ENCODE data around the gene TOMM20. TPM values are rescaled to one million over a fixed set of nuclear protein-coding genes. Genes with fewer than 3 reads are reported as not detected.
"Not testable (repeated sequence)": the region's sequence is repeated elsewhere in the genome, so short reads cannot be mapped to it uniquely, and the experiment has no call there.

Gene TOMM20
- total RNA-seq, 1 experiment from 2014 or later, result 72.6 TPM

GRCh38 chr1:235160383-235160956 is 31.8 kb upstream of the TOMM20 start:
- ChIA-PET CTCF (no interaction called here), POLR2A (ENCODE audit: low non-redundant PET) (no interaction called here)
- peak; percentile 31 for DNase-seq (ENCODE audit: low spot score)
- Histone ChIP-seq H3K27me3 (replicated peaks; ENCODE audit: insufficient read depth, low read depth, low read length, poor library complexity) (no peaks in the 10 kb centered on the region), H3K4me1 (ENCODE audit: insufficient read depth, low read length, poor library complexity, severe bottlenecking) (no peaks in the 10 kb centered on the region), H3K36me3 (ENCODE audit: insufficient read depth, low read length, poor library complexity, severe bottlenecking) (peaks cover 8% of the 10 kb centered on the region), H3K27ac (ENCODE audit: low read depth, low read length, poor library complexity, severe bottlenecking) (peak overlapping the region; percentile 77), H3K4me3 (ENCODE audit: low read depth, low read length, poor library complexity, severe bottlenecking) (peak overlapping the region; percentile 68), H3K9me3 (ENCODE audit: low read depth, low read length, poor library complexity, severe bottlenecking) (no peaks in the 10 kb centered on the region)
- TF ChIP-seq EZH2 (IDR thresholded peaks at IDR 0.05; ENCODE audit: borderline replicate concordance, low read depth, low read length, poor library complexity, severe bottlenecking) (no peak), CTCF (conservative IDR thresholded peaks at IDR 0.05; ENCODE audit: low read depth, low read length) (no peak)
- BruUV-seq (replicated peaks), result TSS peak; percentile 72
- intact Hi-C loops (cut with micrococcal nuclease; ENCODE audit: unreplicated experiment), result no loop called here

GRCh38 chr1:235159930-235160329 is 31.3 kb upstream of the TOMM20 start:
- H3K4me3 ChIP-seq (ENCODE audit: low read depth, low read length, poor library complexity, severe bottlenecking), result peak overlapping the region; percentile 68
- H3K27ac ChIP-seq (ENCODE audit: low read depth, low read length, poor library complexity, severe bottlenecking); BruUV-seq (replicated peaks); CTCF ChIA-PET; H3K36me3 ChIP-seq (ENCODE audit: insufficient read depth, low read length, poor library complexity, severe bottlenecking); H3K4me1 ChIP-seq (ENCODE audit: insufficient read depth, low read length, poor library complexity, severe bottlenecking); POLR2A ChIA-PET (ENCODE audit: low non-redundant PET); H3K9me3 ChIP-seq (ENCODE audit: low read depth, low read length, poor library complexity, severe bottlenecking); H3K27me3 ChIP-seq (replicated peaks; ENCODE audit: insufficient read depth, low read depth, low read length, poor library complexity); intact Hi-C loops (cut with micrococcal nuclease; ENCODE audit: unreplicated experiment); DNase-seq (ENCODE audit: low spot score): not testable (repeated sequence)

GRCh38 chr1:235159284-235159683 is 30.6 kb upstream of the TOMM20 start:
- H3K4me3 ChIP-seq (ENCODE audit: low read depth, low read length, poor library complexity, severe bottlenecking); H3K9me3 ChIP-seq (ENCODE audit: low read depth, low read length, poor library complexity, severe bottlenecking); H3K27ac ChIP-seq (ENCODE audit: low read depth, low read length, poor library complexity, severe bottlenecking); DNase-seq (ENCODE audit: low spot score); POLR2A ChIA-PET (ENCODE audit: low non-redundant PET); CTCF ChIA-PET; intact Hi-C loops (cut with micrococcal nuclease; ENCODE audit: unreplicated experiment); BruUV-seq (replicated peaks); H3K27me3 ChIP-seq (replicated peaks; ENCODE audit: insufficient read depth, low read depth, low read length, poor library complexity); H3K4me1 ChIP-seq (ENCODE audit: insufficient read depth, low read length, poor library complexity, severe bottlenecking); H3K36me3 ChIP-seq (ENCODE audit: insufficient read depth, low read length, poor library complexity, severe bottlenecking): not testable (repeated sequence)

- ChIA-PET CTCF (no interaction called here), POLR2A (ENCODE audit: low non-redundant PET) (no interaction called here)
- no peak for DNase-seq (ENCODE audit: low spot score)
- H3K27ac ChIP-seq (ENCODE audit: low read depth, low read length, poor library complexity, severe bottlenecking), result no peak overlapping the region
- H3K9me3 ChIP-seq (ENCODE audit: low read depth, low read length, poor library complexity, severe bottlenecking), result no peaks in the 10 kb centered on the region
- H3K4me3 ChIP-seq (ENCODE audit: low read depth, low read length, poor library complexity, severe bottlenecking), result no peak overlapping the region
- no peaks in the 10 kb centered on the region for H3K27me3 ChIP-seq (replicated peaks; ENCODE audit: insufficient read depth, low read depth, low read length, poor library complexity)
- intact Hi-C loops (cut with micrococcal nuclease; ENCODE audit: unreplicated experiment), result no loop called here
- BruUV-seq (replicated peaks), result no TSS peak
- peaks cover 8% of the 10 kb centered on the region for H3K36me3 ChIP-seq (ENCODE audit: insufficient read depth, low read length, poor library complexity, severe bottlenecking)
- no peaks in the 10 kb centered on the region for H3K4me1 ChIP-seq (ENCODE audit: insufficient read depth, low read length, poor library complexity, severe bottlenecking)
- no peak for TF ChIP-seq CTCF (conservative IDR thresholded peaks at IDR 0.05; ENCODE audit: low read depth, low read length)
- TF ChIP-seq EZH2 (IDR thresholded peaks at IDR 0.05; ENCODE audit: borderline replicate concordance, low read depth, low read length, poor library complexity, severe bottlenecking), result no peak
These were observed 30.0 kb upstream of the TOMM20 start for GRCh38 chr1:235158680-235159079.

Measured in A673 (cell line).